HepG2 (cell line): Measurements from ENCODE around the gene NEDD8. TPM values are rescaled to one million over a fixed set of nuclear protein-coding genes. Genes with fewer than 3 reads are reported as not detected.

Experiments used
- ASH2L ChIP-seq: fragments of 300-600, 200-600 bp; sonication (generic); IDR thresholded peaks from 2 replicates; pipeline ENCODE4 v1.7.0; 2017; ENCODE audit warnings: low read depth, mild to moderate bottlenecking, moderate library complexity, mixed read lengths, low read length; ENCODE audit not compliant: insufficient read length
- CBFB ChIP-seq: sonication (generic); formaldehyde crosslinking; IDR thresholded peaks from 2 replicates; pipeline ENCODE4 v1.4.0; 2020; ENCODE audit warnings: missing genetic modification reagents
- DNMT1 ChIP-seq: sonication (generic); formaldehyde crosslinking; IDR thresholded peaks from 2 replicates; pipeline ENCODE4 v1.5.1; 2020; ENCODE audit warnings: mild to moderate bottlenecking, missing genetic modification reagents
- FIP1L1 ChIP-seq: fragments of 200-400 bp; formaldehyde crosslinking; IDR thresholded peaks from 2 replicates; pipeline ENCODE4 v1.6.1; 2018; ENCODE audit warnings: low read depth, mild to moderate bottlenecking, low read length, moderate library complexity, borderline replicate concordance; ENCODE audit not compliant: insufficient read depth
- LBX2 ChIP-seq: sonication (generic); formaldehyde crosslinking; IDR thresholded peaks from 2 replicates; pipeline ENCODE4 v1.5.0; 2020; ENCODE audit warnings: missing genetic modification reagents, mild to moderate bottlenecking, borderline replicate concordance
- MAFF ChIP-seq: IDR thresholded peaks from 2 replicates; pipeline ENCODE4 v1.6.1; 2011; ENCODE audit warnings: low read depth, low read length, improper control_type of control experiment
- MBD4 ChIP-seq: IDR thresholded peaks from 2 replicates; pipeline ENCODE4 v1.6.1; 2012; ENCODE audit warnings: low read length, inconsistent platforms, borderline replicate concordance
- MEIS1 ChIP-seq: sonication (generic); formaldehyde crosslinking; IDR thresholded peaks from 2 replicates; pipeline ENCODE4 v1.9.0; 2021; ENCODE audit warnings: mild to moderate bottlenecking, missing genetic modification reagents, moderate library complexity, borderline replicate concordance
- MXD3 ChIP-seq: IDR thresholded peaks from 2 replicates; pipeline ENCODE4 v1.6.1; 2016; ENCODE audit warnings: mild to moderate bottlenecking, missing biosample characterization, missing genetic modification reagents
- NCOA2 ChIP-seq: sonication (generic); formaldehyde crosslinking; IDR thresholded peaks from 2 replicates; pipeline ENCODE4 v1.8.0; 2022; ENCODE audit warnings: inconsistent platforms
- NRL ChIP-seq: sonication (generic); formaldehyde crosslinking; IDR thresholded peaks from 2 replicates; pipeline ENCODE4 v1.5.0; 2020; ENCODE audit warnings: missing genetic modification reagents, mild to moderate bottlenecking, moderate library complexity, borderline replicate concordance
- PHB2 ChIP-seq: fragments of 450-650 bp; IDR thresholded peaks from 2 replicates; pipeline ENCODE4 v1.6.1; 2018; ENCODE audit not compliant: partially characterized antibody
- PHF8 ChIP-seq: sonication (generic); formaldehyde crosslinking; IDR thresholded peaks from 2 replicates; pipeline ENCODE4 v1.5.0; 2020; ENCODE audit warnings: missing genetic modification reagents
- SSRP1 ChIP-seq: IDR thresholded peaks from 2 replicates; pipeline ENCODE4 v1.6.1; 2016; ENCODE audit warnings: control low read depth
- TAF15 ChIP-seq: fragments of 200-400 bp; formaldehyde crosslinking; IDR thresholded peaks from one replicate; pipeline ENCODE4 v1.6.1; 2018; ENCODE audit warnings: mild to moderate bottlenecking, low read depth, low read length; ENCODE audit not compliant: poor library complexity, severe bottlenecking
- U2AF1 ChIP-seq: fragments of 200-400 bp; formaldehyde crosslinking; optimal IDR thresholded peaks from 2 replicates; pipeline ENCODE3; 2017; ENCODE audit warnings: mild to moderate bottlenecking, low read depth, low read length
- ZNF484 ChIP-seq: sonication (generic); formaldehyde crosslinking; IDR thresholded peaks from 2 replicates; pipeline ENCODE4 v1.5.1; 2020; ENCODE audit warnings: mild to moderate bottlenecking, low read depth, missing genetic modification reagents, borderline replicate concordance
- ZNF574 ChIP-seq: sonication (generic); formaldehyde crosslinking; IDR thresholded peaks from 2 replicates; pipeline ENCODE4 v1.4.0; 2020; ENCODE audit warnings: missing genetic modification reagents
- ZNF839 ChIP-seq: sonication (generic); formaldehyde crosslinking; IDR thresholded peaks from 2 replicates; pipeline ENCODE4 v1.4.0; 2020; ENCODE audit warnings: missing genetic modification reagents, mild to moderate bottlenecking, borderline replicate concordance
- ZSCAN20 ChIP-seq: sonication (generic); formaldehyde crosslinking; IDR thresholded peaks from 2 replicates; pipeline ENCODE4 v1.4.0; 2020; ENCODE audit warnings: missing genetic modification reagents, mild to moderate bottlenecking, borderline replicate concordance
- polyA plus RNA-seq, 8 experiments: library from polyadenylated mRNA; depleted of rRNA in 3 of 8; stranded (reverse) in 7 of 8; unstranded in 1 of 8; fragments of >200 nt; fragmentation: Illumina TruSeq in 4 of 8; extraction: Trizol in 4 of 8; gene quantifications; 2 replicates each; pipeline versions ENCODE4 v1.2.1 to v1.2.3, GENCODE V29; 2011 to 2016; ENCODE audit warnings: low read depth in 4 of 8, missing spikeins in 1 of 8, mixed read lengths in 1 of 8; ENCODE audit not compliant: insufficient read depth in 1 of 8
- total RNA-seq, 5 experiments: library from RNA; depleted of rRNA; stranded (reverse); fragments of >200 nt; fragmentation: Illumina TruSeq; extraction: Trizol; gene quantifications; 2 replicates each; pipeline ENCODE4 v1.2.3, GENCODE V29; 2016; ENCODE audit warnings: low read depth in 1 of 5
- TF ChIP-seq, protein P1 (sequence below): IDR thresholded peaks from 2 replicates; pipeline ENCODE4 v1.6.1; 2018; ENCODE audit warnings: missing genetic modification reagents, mild to moderate bottlenecking, missing compliant biosample characterization
- TF ChIP-seq, protein P2 (sequence below): sonication (generic); formaldehyde crosslinking; IDR thresholded peaks from 2 replicates; pipeline ENCODE4 v1.8.1; 2022; ENCODE audit warnings: mild to moderate bottlenecking, missing genetic modification reagents

Gene NEDD8
- total and polyA plus RNA-seq, 2 of the 13 experiments (the other 11 are each of a cell fraction or from before 2014, with no cell fraction given), result 535 to 713 TPM

DNA sequence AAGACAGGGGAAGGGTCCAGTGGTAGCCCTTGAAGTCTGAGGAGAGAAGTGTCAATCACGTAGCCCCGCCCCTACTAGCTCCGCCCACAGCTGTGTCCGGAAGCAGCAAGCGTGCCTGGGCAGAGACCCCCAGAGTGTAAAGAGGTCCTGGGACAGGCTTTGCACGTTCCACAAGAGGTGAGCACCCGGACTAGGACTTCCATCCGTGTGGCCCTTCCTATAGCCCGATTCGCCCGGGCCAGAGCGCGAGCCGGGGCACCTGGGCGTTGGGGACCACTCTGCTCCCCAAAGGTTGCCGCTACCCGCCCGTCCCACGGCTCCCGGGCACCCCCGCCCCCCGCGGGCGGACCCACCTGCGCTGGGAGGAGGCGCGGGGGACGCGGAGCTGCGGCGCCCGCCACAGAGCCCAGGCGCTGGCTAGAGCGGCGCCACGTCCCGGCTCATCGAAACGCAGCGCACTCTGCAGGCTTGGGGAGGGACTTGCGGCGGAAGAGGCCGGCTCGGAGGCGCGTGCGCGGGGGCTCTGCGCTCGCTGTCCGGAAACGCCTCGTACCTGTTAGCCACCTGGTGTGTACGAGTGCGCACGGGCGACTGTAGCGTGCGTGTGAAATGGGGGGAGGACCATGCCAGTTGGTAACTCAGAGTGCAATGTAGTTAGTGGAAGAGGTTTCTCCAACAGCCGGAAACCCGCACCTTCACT is 39.1 kb upstream of the NEDD8 start, which contains the start of gene RABGGTA (continued):
- TF ChIP-seq, protein P1, sequence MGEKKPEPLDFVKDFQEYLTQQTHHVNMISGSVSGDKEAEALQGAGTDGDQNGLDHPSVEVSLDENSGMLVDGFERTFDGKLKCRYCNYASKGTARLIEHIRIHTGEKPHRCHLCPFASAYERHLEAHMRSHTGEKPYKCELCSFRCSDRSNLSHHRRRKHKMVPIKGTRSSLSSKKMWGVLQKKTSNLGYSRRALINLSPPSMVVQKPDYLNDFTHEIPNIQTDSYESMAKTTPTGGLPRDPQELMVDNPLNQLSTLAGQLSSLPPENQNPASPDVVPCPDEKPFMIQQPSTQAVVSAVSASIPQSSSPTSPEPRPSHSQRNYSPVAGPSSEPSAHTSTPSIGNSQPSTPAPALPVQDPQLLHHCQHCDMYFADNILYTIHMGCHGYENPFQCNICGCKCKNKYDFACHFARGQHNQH (CRISPR knock-in tag), result peak; percentile 100
- TF ChIP-seq ASH2L, result peak; percentile 99
- TF ChIP-seq NCOA2, result peak; percentile 77
- no peak for TF ChIP-seq MAFF
- TF ChIP-seq ZNF484 (CRISPR knock-in tag), result peak; percentile 89; the same call in 1 of the 2 replicates
- peak; percentile 98; the same call in 1 of the 2 replicates for TF ChIP-seq LBX2 (CRISPR knock-in tag)
- peak; percentile 100 for TF ChIP-seq ZNF574 (CRISPR knock-in tag)
- TF ChIP-seq CBFB (CRISPR knock-in tag), result peak; percentile 99
- peak; percentile 99 for TF ChIP-seq FIP1L1
- TF ChIP-seq PHF8 (CRISPR knock-in tag), result peak; percentile 99
- TF ChIP-seq NRL, result peak; percentile 99
- TF ChIP-seq SSRP1, result peak; percentile 57
- TF ChIP-seq PHB2, result no peak
- TF ChIP-seq MEIS1 (CRISPR knock-in tag), result peak; percentile 99
- peak; percentile 99 for TF ChIP-seq ZSCAN20 (CRISPR knock-in tag)
- TF ChIP-seq, protein P2, sequence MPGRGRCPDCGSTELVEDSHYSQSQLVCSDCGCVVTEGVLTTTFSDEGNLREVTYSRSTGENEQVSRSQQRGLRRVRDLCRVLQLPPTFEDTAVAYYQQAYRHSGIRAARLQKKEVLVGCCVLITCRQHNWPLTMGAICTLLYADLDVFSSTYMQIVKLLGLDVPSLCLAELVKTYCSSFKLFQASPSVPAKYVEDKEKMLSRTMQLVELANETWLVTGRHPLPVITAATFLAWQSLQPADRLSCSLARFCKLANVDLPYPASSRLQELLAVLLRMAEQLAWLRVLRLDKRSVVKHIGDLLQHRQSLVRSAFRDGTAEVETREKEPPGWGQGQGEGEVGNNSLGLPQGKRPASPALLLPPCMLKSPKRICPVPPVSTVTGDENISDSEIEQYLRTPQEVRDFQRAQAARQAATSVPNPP (CRISPR knock-in tag), result peak; percentile 100
- TF ChIP-seq ZNF839 (CRISPR knock-in tag), result peak; percentile 99; the same call in 1 of the 2 replicates
- TF ChIP-seq MXD3 (CRISPR knock-in tag), result peak; percentile 99
- TF ChIP-seq U2AF1, result peak; percentile 99
- TF ChIP-seq DNMT1 (CRISPR knock-in tag), result peak; percentile 100
- no peak for TF ChIP-seq MBD4
- peak; percentile 97 for TF ChIP-seq TAF15
